HFFc6 (cell line): ENCODE data around the gene SHISA9. TPM values are rescaled to one million over a fixed set of nuclear protein-coding genes. Genes with fewer than 3 reads are reported as not detected.

Experiments
- DNase-seq: peaks from one replicate; pipeline ENCODE4 v3.0.0-alpha.2; 2018
- H3K27ac Mint-ChIP-seq: 2 replicates; pipeline ENCODE4 v1.8.0; 2020; ENCODE audit warnings: mild to moderate bottlenecking, mixed read lengths
- H3K27me3 Mint-ChIP-seq: 2 replicates; pipeline ENCODE4 v1.8.0; 2021; ENCODE audit warnings: mild to moderate bottlenecking, moderate library complexity, mixed read lengths; ENCODE audit not compliant: insufficient read depth
- H3K36me3 Mint-ChIP-seq: 2 replicates; pipeline ENCODE4 v1.8.0; 2021; ENCODE audit warnings: low read depth, mixed read lengths
- H3K4me1 Mint-ChIP-seq: 2 replicates; pipeline ENCODE4 v1.8.0; 2020; ENCODE audit warnings: low read depth, mixed read lengths
- H3K4me3 Mint-ChIP-seq: 2 replicates; pipeline ENCODE4 v1.8.0; 2020; ENCODE audit warnings: mild to moderate bottlenecking, moderate library complexity, mixed read lengths
- H3K9me3 Mint-ChIP-seq: 2 replicates; pipeline ENCODE4 v1.8.0; 2020; ENCODE audit warnings: mild to moderate bottlenecking, mixed read lengths
- total RNA-seq, 6 experiments: library from RNA; stranded (reverse); fragmentation: NEBNext Ultra II Directional; extraction: Animal tissue kit (Norgen Biotek cat#: 25700); gene quantifications; 2 replicates in 1 of 6; 3 replicates in 5 of 6; pipeline ENCODE4 v1.2.3, GENCODE V29; 2021
- TF ChIP-seq, protein P1 (sequence below): fragments of 200-600 bp; sonication (generic); IDR thresholded peaks from 2 replicates; pipeline ENCODE4 v1.5.0; 2021; ENCODE audit warnings: antibody characterized with exemption, mild to moderate bottlenecking

Gene SHISA9
- total RNA-seq, 6 experiments from 2014 or later, result not detected

DNA sequence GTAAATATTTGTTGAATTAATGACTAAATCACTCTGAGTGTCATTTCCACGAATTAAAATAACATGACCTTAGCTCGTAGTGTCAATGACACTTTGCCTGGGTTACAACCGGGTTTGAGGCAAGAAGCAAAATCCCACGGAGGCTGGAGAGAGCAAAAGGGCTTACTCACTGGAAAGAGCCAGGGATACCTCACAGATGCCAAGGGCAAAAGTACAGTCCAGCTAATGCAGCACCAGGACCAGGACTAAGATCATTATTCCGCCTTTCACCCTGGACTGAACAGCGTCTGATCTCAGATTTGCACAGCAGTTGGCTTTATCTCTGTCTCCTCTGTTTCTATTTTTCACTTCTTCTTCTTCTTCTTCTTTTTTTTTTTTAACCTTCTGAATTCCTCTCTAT lies 175.5 kb downstream of the SHISA9 start:
- DNase-seq, result no peak
- H3K9me3 Mint-ChIP-seq, result peaks cover 54% of the 10 kb centered on the region
- H3K4me3 Mint-ChIP-seq, result no peak overlapping the region
- TF ChIP-seq, protein P1, sequence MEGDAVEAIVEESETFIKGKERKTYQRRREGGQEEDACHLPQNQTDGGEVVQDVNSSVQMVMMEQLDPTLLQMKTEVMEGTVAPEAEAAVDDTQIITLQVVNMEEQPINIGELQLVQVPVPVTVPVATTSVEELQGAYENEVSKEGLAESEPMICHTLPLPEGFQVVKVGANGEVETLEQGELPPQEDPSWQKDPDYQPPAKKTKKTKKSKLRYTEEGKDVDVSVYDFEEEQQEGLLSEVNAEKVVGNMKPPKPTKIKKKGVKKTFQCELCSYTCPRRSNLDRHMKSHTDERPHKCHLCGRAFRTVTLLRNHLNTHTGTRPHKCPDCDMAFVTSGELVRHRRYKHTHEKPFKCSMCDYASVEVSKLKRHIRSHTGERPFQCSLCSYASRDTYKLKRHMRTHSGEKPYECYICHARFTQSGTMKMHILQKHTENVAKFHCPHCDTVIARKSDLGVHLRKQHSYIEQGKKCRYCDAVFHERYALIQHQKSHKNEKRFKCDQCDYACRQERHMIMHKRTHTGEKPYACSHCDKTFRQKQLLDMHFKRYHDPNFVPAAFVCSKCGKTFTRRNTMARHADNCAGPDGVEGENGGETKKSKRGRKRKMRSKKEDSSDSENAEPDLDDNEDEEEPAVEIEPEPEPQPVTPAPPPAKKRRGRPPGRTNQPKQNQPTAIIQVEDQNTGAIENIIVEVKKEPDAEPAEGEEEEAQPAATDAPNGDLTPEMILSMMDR, result no peak
- H3K36me3 Mint-ChIP-seq, result no peaks in the 10 kb centered on the region
- H3K27me3 Mint-ChIP-seq, result no peaks in the 10 kb centered on the region
- H3K27ac Mint-ChIP-seq, result no peak overlapping the region
- no peaks in the 10 kb centered on the region for H3K4me1 Mint-ChIP-seq

DNA sequence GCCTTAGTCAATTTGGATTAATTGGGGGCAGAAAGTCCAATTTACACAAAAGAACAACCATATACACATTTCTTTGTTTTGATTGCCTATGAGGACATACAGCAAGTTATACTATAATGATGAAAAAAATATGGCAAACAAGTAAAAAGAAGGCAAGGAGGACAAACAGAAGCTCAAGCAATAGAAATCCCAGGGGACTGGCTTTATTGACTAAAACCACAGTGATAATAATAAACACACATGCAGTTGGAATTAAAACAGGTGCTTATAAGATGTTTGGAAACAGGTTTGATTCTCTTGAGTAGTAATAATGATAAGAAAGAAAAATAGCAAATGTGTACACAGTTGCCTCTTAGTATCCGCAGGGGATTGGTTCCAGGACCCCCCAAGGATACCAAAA lies 176.4 kb downstream of the SHISA9 start:
- Mint-ChIP-seq H3K36me3 (no peaks in the 10 kb centered on the region), H3K4me1 (no peaks in the 10 kb centered on the region), H3K4me3 (no peak overlapping the region), H3K9me3 (peaks cover 50% of the 10 kb centered on the region), H3K27ac (no peak overlapping the region), H3K27me3 (no peaks in the 10 kb centered on the region)
- TF ChIP-seq, protein P1, result no peak
- DNase-seq, result no peak

DNA sequence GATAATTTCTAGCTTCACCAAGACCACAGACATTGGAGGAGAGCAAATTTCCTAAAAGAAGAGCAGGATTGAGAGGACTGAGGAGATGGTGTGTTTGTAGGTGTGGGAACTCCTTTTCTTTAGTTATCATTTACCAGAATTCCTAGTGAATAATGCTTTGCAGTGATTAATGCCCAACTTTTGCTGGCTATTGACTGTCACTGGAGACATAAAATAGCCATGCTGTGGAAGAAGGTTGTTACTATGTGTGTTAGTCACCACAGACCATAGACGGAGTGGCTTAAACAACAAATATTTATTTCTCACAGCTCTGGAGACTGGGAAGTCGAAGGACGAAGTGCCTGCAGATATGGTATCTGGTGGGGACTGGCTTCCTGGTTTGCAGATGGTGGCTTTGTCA lies 179.1 kb downstream of the SHISA9 start:
- H3K9me3 Mint-ChIP-seq, result peaks cover 49% of the 10 kb centered on the region
- H3K27me3 Mint-ChIP-seq, result no peaks in the 10 kb centered on the region
- TF ChIP-seq, protein P1, result no peak

DNA sequence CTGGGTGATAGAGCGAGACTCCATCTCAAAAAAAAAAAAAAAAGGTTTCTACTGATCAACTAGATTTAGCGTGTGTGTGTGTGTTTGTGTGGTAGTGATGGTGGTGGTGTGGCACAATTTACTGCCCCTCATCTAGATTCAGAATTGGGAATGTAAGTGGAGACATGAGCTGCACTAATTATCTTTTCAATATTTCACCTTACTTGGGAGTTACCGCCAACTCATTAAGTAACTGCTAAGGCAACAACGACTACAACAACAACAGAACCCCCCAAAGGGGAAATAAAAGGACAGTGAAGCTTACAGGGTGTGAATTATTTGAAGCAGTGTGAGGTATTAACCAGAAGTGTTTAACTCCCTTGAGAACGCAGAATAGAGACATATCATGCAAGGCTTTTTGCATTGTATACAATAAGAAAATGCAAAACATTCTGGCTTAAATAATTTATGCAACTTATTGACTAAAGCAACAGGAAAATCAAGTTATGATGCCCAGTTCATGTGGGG lies 180.5 kb downstream of the SHISA9 start:
- Mint-ChIP-seq H3K9me3 (peaks cover 49% of the 10 kb centered on the region), H3K27ac (no peak overlapping the region)
- TF ChIP-seq, protein P1, result no peak

More for the DNA sequence above, 179.1 kb downstream of the SHISA9 start:
- no peak overlapping the region for H3K27ac Mint-ChIP-seq
- DNase-seq, result no peak
- H3K4me1 Mint-ChIP-seq, result no peaks in the 10 kb centered on the region
- no peaks in the 10 kb centered on the region for H3K36me3 Mint-ChIP-seq
- no peak overlapping the region for H3K4me3 Mint-ChIP-seq

DNA sequence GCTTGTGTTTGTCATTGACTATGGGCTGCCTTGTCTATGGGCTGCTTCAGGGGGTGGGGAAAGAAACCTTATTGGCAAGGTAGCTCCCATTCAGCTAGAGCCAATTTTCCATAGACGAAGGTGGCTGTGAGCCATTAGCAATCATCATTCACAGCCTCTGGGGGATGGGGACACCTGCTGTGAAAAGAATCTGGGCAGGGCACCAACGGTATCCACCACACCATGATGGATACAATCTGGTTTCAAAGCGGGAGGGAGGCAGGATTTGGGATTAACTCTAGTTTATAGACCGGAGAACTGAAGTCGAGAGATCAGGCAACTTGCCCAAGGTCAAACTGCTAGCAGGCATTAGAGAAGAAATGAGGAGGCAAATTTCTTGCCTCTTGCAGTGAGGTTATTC lies 182.3 kb downstream of the SHISA9 start:
- no peak for DNase-seq
- Mint-ChIP-seq H3K4me1 (no peaks in the 10 kb centered on the region), H3K9me3 (peaks cover 44% of the 10 kb centered on the region), H3K4me3 (no peak overlapping the region), H3K27ac (no peak overlapping the region), H3K27me3 (no peaks in the 10 kb centered on the region), H3K36me3 (no peaks in the 10 kb centered on the region)
- TF ChIP-seq, protein P1, result no peak

More for the DNA sequence above, 180.5 kb downstream of the SHISA9 start:
- Mint-ChIP-seq H3K36me3 (no peaks in the 10 kb centered on the region), H3K4me1 (no peaks in the 10 kb centered on the region), H3K27me3 (no peaks in the 10 kb centered on the region), H3K4me3 (no peak overlapping the region)
- DNase-seq, result no peak

DNA sequence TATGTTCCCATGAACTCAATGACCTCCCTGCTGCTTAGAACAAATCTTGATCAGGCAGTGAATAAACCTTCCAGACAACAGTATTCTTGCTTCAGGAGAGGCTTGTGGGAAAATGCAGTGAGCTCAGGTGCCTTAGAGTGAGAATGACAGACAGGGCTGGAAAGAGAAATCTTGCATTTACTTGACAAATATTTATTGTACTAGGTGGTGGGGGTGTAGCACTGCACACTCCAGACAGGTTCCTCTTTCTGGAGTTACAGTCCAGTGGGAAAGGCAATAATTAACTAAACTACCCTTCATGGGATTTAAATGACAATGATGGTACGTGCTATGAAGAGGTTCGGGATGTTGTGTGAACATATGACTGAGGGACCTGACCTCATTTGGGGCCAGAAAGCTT lies 182.9 kb downstream of the SHISA9 start:
- TF ChIP-seq, protein P1, result no peak
- Mint-ChIP-seq H3K4me3 (no peak overlapping the region), H3K4me1 (no peaks in the 10 kb centered on the region), H3K27me3 (no peaks in the 10 kb centered on the region), H3K27ac (no peak overlapping the region), H3K36me3 (no peaks in the 10 kb centered on the region), H3K9me3 (peaks cover 41% of the 10 kb centered on the region)
- DNase-seq, result no peak
